Colonic mucosa (tissue), 4 donors: ENCODE data around the gene PLA2G4F. TPM values are rescaled to one million over a fixed set of nuclear protein-coding genes. Genes with fewer than 3 reads are reported as not detected.

Experiments
- DNase-seq: peaks from one replicate; pipeline ENCODE4 v3.0.0-alpha.2; 2020
- H3K27ac ChIP-seq: fragments of 200-600 bp; one replicate; pipeline ENCODE4 v1.8.0; 2021
- H3K27me3 ChIP-seq: fragments of 200-600 bp; one replicate; pipeline ENCODE4 v1.8.0; 2021
- H3K36me3 ChIP-seq: fragments of 200-600 bp; one replicate; pipeline ENCODE4 v1.8.0; 2021
- H3K4me1 ChIP-seq: fragments of 200-600 bp; one replicate; pipeline ENCODE4 v1.8.0; 2021; ENCODE audit warnings: mild to moderate bottlenecking
- H3K4me3 ChIP-seq: fragments of 200-600 bp; one replicate; pipeline ENCODE4 v1.8.0; 2021
- H3K9ac ChIP-seq, 2 donors: one replicate each; pipeline ENCODE4 v1.7.0; 2013; ENCODE audit warnings: control low read depth in 2 of 2, low read depth in 2 of 2, low read length in 2 of 2
- H3K9me3 ChIP-seq: fragments of 200-600 bp; one replicate; pipeline ENCODE4 v1.8.0; 2021
- CTCF ChIP-seq: fragments of 200-600 bp; IDR thresholded peaks from one replicate; pipeline ENCODE4 v1.8.0; 2022; ENCODE audit warnings: antibody characterized with exemption, mild to moderate bottlenecking
- intact Hi-C: fragments of 100-400 bp; cut with DNase I; formaldehyde crosslinking; loops from one replicate; pipeline ENCODE4 v1.14.1; 2022
- total RNA-seq, 2 donors: library from RNA; stranded (reverse); fragmentation: NEBNext Ultra II Directional in 1 of 2; extraction: Animal tissue kit (Norgen Biotek cat#: 25700) in 1 of 2; gene quantifications; one replicate each; pipeline ENCODE4 v1.2.1, GENCODE V29; 2021
- donor health status: healthy.
- donor health status: DM: no; HTN: no; CAD: no.
- donor health status: DM: no; HTN: no; CAD: no.

Gene PLA2G4F
- total RNA-seq, 2 donors from 2014 or later = 27.7 to 30.2 TPM

- Histone ChIP-seq H3K27me3 (no peaks in the 10 kb centered on the region), H3K9me3 (no peaks in the 10 kb centered on the region), H3K4me1 (no peaks in the 10 kb centered on the region), H3K4me3 (no peak overlapping the region), H3K36me3 (peaks cover 16% of the 10 kb centered on the region), H3K9ac (no peak overlapping the region), H3K27ac (no peak overlapping the region)
- DNase-seq = no peak
- intact Hi-C loops = no loop called here
- TF ChIP-seq CTCF = no peak
Observed at GRCh38 chr15:42159381-42160015, 3.1 kb upstream of the PLA2G4F start.

- no peak for TF ChIP-seq CTCF
- H3K4me3 ChIP-seq = no peak overlapping the region
- H3K9me3 ChIP-seq = no peaks in the 10 kb centered on the region
- no peaks in the 10 kb centered on the region for H3K4me1 ChIP-seq
- no peaks in the 10 kb centered on the region for H3K27me3 ChIP-seq
- no peak for DNase-seq
- H3K36me3 ChIP-seq = peaks cover 16% of the 10 kb centered on the region
- H3K27ac ChIP-seq = no peak overlapping the region
- H3K9ac ChIP-seq = no peak overlapping the region
- intact Hi-C loops = no loop called here
Observed at GRCh38 chr15:42158941-42159340, 2.5 kb upstream of the PLA2G4F start.

- H3K9me3 ChIP-seq = no peaks in the 10 kb centered on the region
- no peaks in the 10 kb centered on the region for H3K27me3 ChIP-seq
- DNase-seq = no peak
- no peak overlapping the region for H3K27ac ChIP-seq
- H3K4me3 ChIP-seq = no peak overlapping the region
- H3K36me3 ChIP-seq = peaks cover 16% of the 10 kb centered on the region
- no peak for TF ChIP-seq CTCF
- intact Hi-C loops = no loop called here
- no peaks in the 10 kb centered on the region for H3K4me1 ChIP-seq
- H3K9ac ChIP-seq = no peak overlapping the region
Observed at GRCh38 chr15:42157981-42158765, 1.7 kb upstream of the PLA2G4F start.

- peaks cover 11% of the 10 kb centered on the region for H3K36me3 ChIP-seq
- no peak overlapping the region for H3K27ac ChIP-seq
- intact Hi-C loops = no loop called here
- H3K9me3 ChIP-seq = no peaks in the 10 kb centered on the region
- H3K4me3 ChIP-seq = no peak overlapping the region
- no peaks in the 10 kb centered on the region for H3K4me1 ChIP-seq
- no peak for DNase-seq
- H3K27me3 ChIP-seq = no peaks in the 10 kb centered on the region
- no peak overlapping the region for H3K9ac ChIP-seq
- TF ChIP-seq CTCF = no peak
Observed at GRCh38 chr15:42157381-42157780, 945 bp upstream of the PLA2G4F start.

GRCh38 chr15:42155546-42156242 lies 742 bp downstream of the PLA2G4F start:
- Histone ChIP-seq H3K36me3 (peaks cover 7% of the 10 kb centered on the region), H3K9ac (peak overlapping the region; percentile 50 to 75), H3K4me3 (peak overlapping the region; percentile 37), H3K27me3 (no peaks in the 10 kb centered on the region), H3K27ac (peak overlapping the region; percentile 64), H3K9me3 (no peaks in the 10 kb centered on the region), H3K4me1 (no peaks in the 10 kb centered on the region)
- intact Hi-C loops = no loop called here
- no peak for TF ChIP-seq CTCF
- peak; percentile 83 for DNase-seq
